A673 (cell line): ENCODE data around the gene CEP131. TPM values are rescaled to one million over a fixed set of nuclear protein-coding genes. Genes with fewer than 3 reads are reported as not detected.
A peak's percentile ranks its signal among the peaks of the same experiment; 100 is the strongest.

ENCODE experiments used
- BruUV-seq: library from RNA; stranded (reverse); fragments of 400-500 nt; replicated peaks from 2 replicates; lab custom pipeline; 2021; lab: Mats Ljungman, UMichigan
- CTCF ChIA-PET: fragments of 300-600 bp; sonication (Branson Sonifier 250); formaldehyde crosslinking; loops from one replicate; lab custom pipeline; 2022; ENCODE audit warnings: antibody characterized with exemption; lab: Charles Lee
- POLR2A ChIA-PET: fragments of 300-600 bp; sonication (Branson Sonifier 250); formaldehyde crosslinking; loops from one replicate; lab custom pipeline; 2022; ENCODE audit warnings: antibody characterized with exemption; ENCODE audit not compliant: low non-redundant PET; lab: Charles Lee
- DNase-seq: peaks from one replicate; pipeline ENCODE4 v3.0.0-alpha.2; 2015; ENCODE audit warnings: low spot score
- H3K27ac ChIP-seq: fragments of 200-600 bp; sonication (generic); 2 replicates; pipeline ENCODE4 v1.5.1; 2016; ENCODE audit warnings: mixed run types, low read depth, mild to moderate bottlenecking, mixed read lengths, antibody characterized with exemption, low read length; ENCODE audit not compliant: poor library complexity, severe bottlenecking
- H3K27me3 ChIP-seq: fragments of 200-600 bp; sonication (generic); replicated peaks from 2 replicates; pipeline ENCODE4 v1.6.1; 2017; ENCODE audit warnings: mixed run types, low read depth, mild to moderate bottlenecking, mixed read lengths, antibody characterized with exemption, low read length; ENCODE audit not compliant: insufficient read depth, poor library complexity
- H3K36me3 ChIP-seq: fragments of 200-600 bp; sonication (generic); 2 replicates; pipeline ENCODE4 v1.6.1; 2016; ENCODE audit warnings: mixed run types, mild to moderate bottlenecking, mixed read lengths, antibody characterized with exemption, low read length; ENCODE audit not compliant: insufficient read depth, poor library complexity, severe bottlenecking
- H3K4me1 ChIP-seq: fragments of 200-600 bp; sonication (generic); 2 replicates; pipeline ENCODE4 v1.6.1; 2017; ENCODE audit warnings: mixed run types, mild to moderate bottlenecking, mixed read lengths, antibody characterized with exemption, low read length; ENCODE audit not compliant: insufficient read depth, poor library complexity, severe bottlenecking
- H3K4me3 ChIP-seq: fragments of 200-600 bp; sonication (generic); 2 replicates; pipeline ENCODE4 v1.5.1; 2016; ENCODE audit warnings: low read depth, mixed run types, mild to moderate bottlenecking, mixed read lengths, low read length; ENCODE audit not compliant: poor library complexity, severe bottlenecking
- H3K9me3 ChIP-seq: fragments of 200-600 bp; sonication (generic); 2 replicates; pipeline ENCODE4 v1.6.1; 2016; ENCODE audit warnings: mixed run types, low read depth, mild to moderate bottlenecking, mixed read lengths, antibody characterized with exemption, low read length; ENCODE audit not compliant: poor library complexity, severe bottlenecking
- EZH2 ChIP-seq: fragments of 200-600 bp; sonication (generic); IDR thresholded peaks from 2 replicates; pipeline ENCODE4 v1.6.1; 2017; ENCODE audit warnings: borderline replicate concordance, low read depth, mild to moderate bottlenecking, mixed read lengths, antibody characterized with exemption, low read length; ENCODE audit not compliant: poor library complexity, severe bottlenecking
- intact Hi-C: fragments of 100-400 bp; cut with micrococcal nuclease; formaldehyde crosslinking; loops from one replicate; pipeline ENCODE4 v1.10.0; 2022; ENCODE audit not compliant: unreplicated experiment
- total RNA-seq: library from RNA; stranded (reverse); gene quantifications from 2 replicates; pipeline ENCODE4 v1.2.3, GENCODE V29; 2021
- TF ChIP-seq, protein P1 (sequence below): fragments of 300-800, 200-600 bp; sonication (generic); conservative IDR thresholded peaks from 2 replicates; pipeline ENCODE4 v1.5.1; 2017; ENCODE audit warnings: low read depth, mild to moderate bottlenecking, antibody characterized with exemption, low read length, moderate library complexity, mixed read lengths

CEP131 gene
- total RNA-seq, 1 experiment from 2014 or later, result 27.1 TPM

DNA sequence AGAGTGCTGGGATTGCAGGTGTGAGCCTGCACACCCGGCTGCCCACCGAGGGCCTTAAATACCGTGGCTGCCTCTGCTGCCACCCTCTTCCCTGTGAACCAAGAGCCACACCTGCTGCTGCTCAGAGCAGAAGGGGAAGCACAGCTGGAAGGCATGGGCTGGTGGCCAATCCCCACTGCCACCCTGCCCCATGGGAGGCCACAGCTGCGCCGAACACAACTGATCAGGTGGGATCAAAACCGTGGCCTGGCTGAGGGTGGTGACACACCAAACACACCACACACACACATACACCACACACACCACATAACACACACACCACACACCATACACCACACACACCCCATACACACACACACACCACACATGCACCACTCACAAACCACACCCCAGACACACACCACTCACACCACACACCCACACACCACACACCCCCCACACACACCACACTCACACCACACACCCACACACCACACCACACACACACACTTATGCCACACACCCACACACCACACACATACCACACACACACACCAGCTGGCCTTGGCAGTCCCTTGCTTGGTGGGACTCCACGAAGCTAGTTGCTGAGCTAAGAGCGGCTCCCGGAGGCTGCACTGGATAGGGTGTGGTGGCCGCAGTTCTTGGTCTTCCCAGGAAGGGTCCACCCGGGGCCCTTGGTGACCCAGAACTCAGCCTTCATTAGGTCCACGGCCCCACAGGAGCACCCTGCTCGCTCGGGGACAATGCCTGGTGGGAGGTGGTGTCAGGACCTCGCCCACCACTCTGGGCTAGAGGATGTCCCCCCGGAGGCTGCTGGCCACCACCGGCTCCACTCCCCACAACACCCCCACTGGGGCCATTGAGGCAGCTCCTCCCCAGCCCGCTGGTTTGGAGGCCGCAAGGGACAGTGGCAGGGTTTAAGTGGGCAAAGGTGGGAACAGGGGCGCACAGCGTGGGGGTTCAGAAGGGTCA is 14.9 kb downstream of the CEP131 start:
- H3K4me1 ChIP-seq, result peaks cover 17% of the 10 kb centered on the region
- no peak overlapping the region for H3K4me3 ChIP-seq
- BruUV-seq, result no TSS peak
- H3K27ac ChIP-seq, result no peak overlapping the region
- POLR2A ChIA-PET, result no interaction called here
- H3K9me3 ChIP-seq, result no peaks in the 10 kb centered on the region
- H3K27me3 ChIP-seq, result no peaks in the 10 kb centered on the region
- TF ChIP-seq, protein P1, sequence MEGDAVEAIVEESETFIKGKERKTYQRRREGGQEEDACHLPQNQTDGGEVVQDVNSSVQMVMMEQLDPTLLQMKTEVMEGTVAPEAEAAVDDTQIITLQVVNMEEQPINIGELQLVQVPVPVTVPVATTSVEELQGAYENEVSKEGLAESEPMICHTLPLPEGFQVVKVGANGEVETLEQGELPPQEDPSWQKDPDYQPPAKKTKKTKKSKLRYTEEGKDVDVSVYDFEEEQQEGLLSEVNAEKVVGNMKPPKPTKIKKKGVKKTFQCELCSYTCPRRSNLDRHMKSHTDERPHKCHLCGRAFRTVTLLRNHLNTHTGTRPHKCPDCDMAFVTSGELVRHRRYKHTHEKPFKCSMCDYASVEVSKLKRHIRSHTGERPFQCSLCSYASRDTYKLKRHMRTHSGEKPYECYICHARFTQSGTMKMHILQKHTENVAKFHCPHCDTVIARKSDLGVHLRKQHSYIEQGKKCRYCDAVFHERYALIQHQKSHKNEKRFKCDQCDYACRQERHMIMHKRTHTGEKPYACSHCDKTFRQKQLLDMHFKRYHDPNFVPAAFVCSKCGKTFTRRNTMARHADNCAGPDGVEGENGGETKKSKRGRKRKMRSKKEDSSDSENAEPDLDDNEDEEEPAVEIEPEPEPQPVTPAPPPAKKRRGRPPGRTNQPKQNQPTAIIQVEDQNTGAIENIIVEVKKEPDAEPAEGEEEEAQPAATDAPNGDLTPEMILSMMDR, result no peak
- no peak for TF ChIP-seq EZH2
- DNase-seq, result peak; percentile 55
- intact Hi-C loops, result no loop called here
- CTCF ChIA-PET, result interaction anchor here (0.6 to 1.2 kb wide), 2 partner anchors 110 to 277 kb away, joined by 3 to 4 read pairs; no protein-coding TSS in a partner anchor
- no peaks in the 10 kb centered on the region for H3K36me3 ChIP-seq

DNA sequence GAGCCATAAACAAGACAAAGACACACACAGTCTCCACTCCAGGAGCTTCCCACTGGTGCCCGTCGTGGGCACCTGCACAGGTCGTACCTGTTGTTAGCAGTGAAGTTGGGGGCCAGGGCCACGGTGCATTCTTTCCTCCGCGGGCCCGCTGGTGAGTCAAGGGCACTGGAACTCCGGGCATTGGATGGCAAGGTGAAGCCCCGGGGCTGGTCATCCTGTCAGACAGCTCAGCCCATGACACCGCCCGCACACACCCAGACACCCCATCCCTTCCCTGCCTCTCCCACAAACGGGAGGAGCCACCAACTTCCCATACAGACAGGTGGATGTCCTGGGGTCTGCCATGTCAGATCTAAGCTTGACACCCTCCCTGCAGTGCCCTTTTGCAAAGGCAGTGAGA is 16.1 kb downstream of the CEP131 start:
- POLR2A ChIA-PET, result no interaction called here
- no peaks in the 10 kb centered on the region for H3K9me3 ChIP-seq
- peaks cover 17% of the 10 kb centered on the region for H3K4me1 ChIP-seq
- no peak for DNase-seq
- peak overlapping the region; percentile 2 for H3K27ac ChIP-seq
- intact Hi-C loops, result no loop called here
- H3K27me3 ChIP-seq, result no peaks in the 10 kb centered on the region
- no peak overlapping the region for H3K4me3 ChIP-seq
- CTCF ChIA-PET, result interaction anchor here (0.7 to 1.2 kb wide), 2 partner anchors 109 to 278 kb away, joined by 3 read pairs; no protein-coding TSS in a partner anchor
- BruUV-seq, result no TSS peak
- TF ChIP-seq, protein P1, result no peak
- TF ChIP-seq EZH2, result no peak
- H3K36me3 ChIP-seq, result no peaks in the 10 kb centered on the region

DNA sequence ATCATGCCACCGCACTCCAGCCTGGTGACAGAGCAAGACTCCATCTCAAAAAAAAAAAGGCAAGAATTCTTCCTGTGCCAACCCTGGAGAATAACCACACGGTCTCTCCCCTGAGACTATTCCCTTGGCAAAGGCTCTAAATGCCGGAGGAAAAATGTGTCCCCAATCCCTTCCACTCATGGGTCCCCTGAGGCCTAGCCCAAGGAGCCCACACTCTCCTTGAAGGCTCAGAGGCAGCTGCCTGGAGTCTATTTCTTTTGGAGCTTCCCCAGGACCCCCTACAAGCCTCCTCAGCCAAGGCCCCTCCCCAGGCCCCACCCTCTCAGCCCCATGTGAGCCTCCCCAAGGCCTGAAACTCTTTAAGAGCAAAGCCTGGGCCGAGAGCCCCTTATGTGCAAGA is 16.6 kb downstream of the CEP131 start:
- intact Hi-C loops, result no loop called here
- Histone ChIP-seq H3K27me3 (no peaks in the 10 kb centered on the region), H3K4me3 (no peak overlapping the region), H3K36me3 (no peaks in the 10 kb centered on the region), H3K9me3 (no peaks in the 10 kb centered on the region), H3K27ac (no peak overlapping the region), H3K4me1 (peaks cover 19% of the 10 kb centered on the region)
- no TSS peak for BruUV-seq
- POLR2A ChIA-PET, result no interaction called here
- no peak for TF ChIP-seq EZH2
- TF ChIP-seq, protein P1, result no peak
- CTCF ChIA-PET, result interaction anchor here (1.2 kb wide), 1 partner anchor 278 kb away, joined by 3 read pairs; no protein-coding TSS in a partner anchor
- peak; percentile 47 for DNase-seq
